ENCODE results near the gene TEX22.

The TEX22 gene

DNA sequence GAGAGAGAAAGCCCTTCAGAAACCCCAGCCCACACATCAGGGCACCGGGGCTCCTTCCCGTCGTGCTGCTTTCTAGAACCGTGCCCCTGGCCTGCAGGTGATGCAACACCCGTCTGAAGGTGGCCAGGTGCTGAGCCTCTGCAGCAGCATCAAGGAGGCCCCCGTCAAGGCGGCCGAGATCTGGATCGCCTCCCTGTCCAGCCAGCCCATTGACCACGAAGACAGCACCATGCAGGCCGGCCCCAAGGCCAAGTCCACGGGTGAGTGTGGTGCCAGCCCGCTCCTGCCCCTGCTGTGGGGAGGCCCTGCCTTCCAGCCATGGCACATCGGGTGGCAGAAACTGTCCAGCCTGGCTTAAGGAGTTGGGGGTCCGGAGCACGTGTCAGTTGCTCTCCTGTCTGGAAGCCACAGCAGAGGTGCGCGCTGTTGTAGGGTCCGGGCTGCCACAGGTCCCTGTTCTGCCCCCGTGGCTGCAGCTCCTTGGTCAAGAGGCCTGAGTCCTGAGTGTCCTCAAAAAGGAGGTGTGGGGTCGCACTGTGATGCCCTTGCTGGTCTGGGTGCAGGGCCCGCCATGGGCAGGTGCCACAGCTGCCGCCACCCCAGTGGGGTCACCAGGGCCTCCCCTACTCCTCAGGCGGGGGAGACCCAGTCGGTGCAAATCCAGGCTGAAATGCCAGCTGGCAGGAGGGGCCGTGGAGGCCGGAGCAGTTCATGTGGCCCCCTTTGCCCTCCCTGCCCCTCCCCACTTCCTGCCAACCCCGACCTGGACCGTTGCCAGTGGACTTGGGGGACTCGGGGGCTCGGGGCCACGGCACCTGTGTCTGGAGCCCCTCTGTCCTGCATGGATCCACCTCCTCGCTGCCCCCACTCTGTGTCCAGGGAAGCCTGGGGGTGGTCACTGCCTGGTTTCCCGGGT is 31.0 kb upstream of the TEX22 start:
- Histone ChIP-seq H3K23ac (ENCODE audit: low read depth, low read length, poor library complexity) (peak overlapping the region; percentile 52), H2BK15ac (ENCODE audit: low read length) (no peak overlapping the region), H2BK120ac (ENCODE audit: low read depth, low read length) (no peak overlapping the region), H3K4me1 (ENCODE audit: control insufficient read depth in 2 of 2, insufficient read depth in 1 of 2, low read depth in 1 of 2, low read length in 2 of 2) (no peaks in the 10 kb centered on the region), H2AK5ac (ENCODE audit: low read depth, low read length) (peak overlapping the region; percentile 36), H4K8ac (ENCODE audit: low read depth, low read length) (no peak overlapping the region), H3K79me1 (ENCODE audit: low read depth, low read length) (no peaks in the 10 kb centered on the region), H2BK12ac (ENCODE audit: low read length) (no peak overlapping the region), H3K27ac (replicated peaks; ENCODE audit: low read length) (no peak overlapping the region), H3K36me3 (replicated peaks in 1 of 2; ENCODE audit: control insufficient read depth in 2 of 2, insufficient read depth in 2 of 2, low read length in 2 of 2) (peaks cover 0 to 38% of the 10 kb centered on the region in 2 donors), H3K9me3 (replicated peaks in 1 of 2; ENCODE audit: control insufficient read depth in 2 of 2, insufficient read depth in 1 of 2, low read depth in 1 of 2, low read length in 2 of 2) (no peaks in the 10 kb centered on the region), H3K9ac (ENCODE audit: low read depth, low read length, poor library complexity) (peak overlapping the region; percentile 21), H4K91ac (ENCODE audit: low read depth, low read length, poor library complexity) (no peak overlapping the region), H3K14ac (ENCODE audit: low read length) (peak overlapping the region; percentile 71), H3K4ac (ENCODE audit: low read length) (no peak overlapping the region), H3K4me3 (ENCODE audit: low read length in 2 of 2) (peak overlapping the region in 1 of 2 donors; percentile 38), H2BK5ac (ENCODE audit: low read length) (no peak overlapping the region), H3K4me2 (ENCODE audit: insufficient read depth, low read length, poor library complexity, severe bottlenecking) (no peak overlapping the region), H3K18ac (ENCODE audit: low read length) (no peak overlapping the region), H2AFZ (ENCODE audit: low read length) (no peak overlapping the region), H3K27me3 (ENCODE audit: control insufficient read depth in 3 of 3, insufficient read depth in 3 of 3, low read depth in 1 of 3, low read length in 3 of 3) (no peaks in the 10 kb centered on the region)
- no CpG with 5 or more reads among the region's 34 CpGs for WGBS, 2 donors (ENCODE audit: extremely low coverage in 2 of 2, insufficient read length in 2 of 2, insufficient replicate concordance in 1 of 2)
- DNase-seq (ENCODE audit: low spot score): no peak

DNA sequence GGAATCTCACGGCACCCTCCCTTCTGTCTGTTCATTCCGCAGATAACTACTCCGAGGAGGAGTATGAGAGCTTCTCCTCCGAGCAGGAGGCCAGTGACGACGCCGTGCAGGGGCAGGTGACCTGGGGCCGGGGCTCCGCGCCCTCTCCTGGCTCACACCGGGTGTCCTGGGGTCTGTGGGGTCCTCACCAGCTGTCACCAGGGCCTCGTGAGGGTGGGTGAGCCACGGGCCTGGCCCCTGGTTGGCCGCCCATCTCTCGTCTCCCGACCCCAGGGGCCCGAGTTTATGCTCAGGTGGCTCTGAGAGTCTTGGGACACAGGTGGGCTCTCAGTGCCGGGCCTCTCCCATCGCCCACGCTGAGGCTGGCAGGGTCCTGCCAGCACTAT is 30.3 kb upstream of the TEX22 start:
- Histone ChIP-seq H3K18ac (ENCODE audit: low read length) (no peak overlapping the region), H2AK5ac (ENCODE audit: low read depth, low read length) (no peak overlapping the region), H2BK120ac (ENCODE audit: low read depth, low read length) (no peak overlapping the region), H3K4me1 (ENCODE audit: control insufficient read depth in 2 of 2, insufficient read depth in 1 of 2, low read depth in 1 of 2, low read length in 2 of 2) (no peaks in the 10 kb centered on the region), H2AFZ (ENCODE audit: low read length) (no peak overlapping the region), H3K23ac (ENCODE audit: low read depth, low read length, poor library complexity) (no peak overlapping the region), H3K27ac (replicated peaks; ENCODE audit: low read length) (no peak overlapping the region), H3K27me3 (ENCODE audit: control insufficient read depth in 3 of 3, insufficient read depth in 3 of 3, low read depth in 1 of 3, low read length in 3 of 3) (no peaks in the 10 kb centered on the region), H3K14ac (ENCODE audit: low read length) (peak overlapping the region; percentile 38), H2BK5ac (ENCODE audit: low read length) (no peak overlapping the region), H3K9ac (ENCODE audit: low read depth, low read length, poor library complexity) (peak overlapping the region; percentile 21), H3K4me2 (ENCODE audit: insufficient read depth, low read length, poor library complexity, severe bottlenecking) (no peak overlapping the region), H2BK12ac (ENCODE audit: low read length) (no peak overlapping the region), H4K91ac (ENCODE audit: low read depth, low read length, poor library complexity) (no peak overlapping the region), H3K4me3 (ENCODE audit: low read length in 2 of 2) (no peak overlapping the region), H3K79me1 (ENCODE audit: low read depth, low read length) (no peaks in the 10 kb centered on the region), H3K4ac (ENCODE audit: low read length) (no peak overlapping the region), H3K9me3 (replicated peaks in 1 of 2; ENCODE audit: control insufficient read depth in 2 of 2, insufficient read depth in 1 of 2, low read depth in 1 of 2, low read length in 2 of 2) (peaks cover 0 to under 1% of the 10 kb centered on the region in 2 donors), H3K36me3 (replicated peaks in 1 of 2; ENCODE audit: control insufficient read depth in 2 of 2, insufficient read depth in 2 of 2, low read length in 2 of 2) (peaks cover 0 to 40% of the 10 kb centered on the region in 2 donors), H2BK15ac (ENCODE audit: low read length) (no peak overlapping the region), H4K8ac (ENCODE audit: low read depth, low read length) (no peak overlapping the region)
- no CpG with 5 or more reads among the region's 20 CpGs for WGBS, 2 donors (ENCODE audit: extremely low coverage in 2 of 2, insufficient read length in 2 of 2, insufficient replicate concordance in 1 of 2)
- no peak for DNase-seq (ENCODE audit: low spot score)

DNA sequence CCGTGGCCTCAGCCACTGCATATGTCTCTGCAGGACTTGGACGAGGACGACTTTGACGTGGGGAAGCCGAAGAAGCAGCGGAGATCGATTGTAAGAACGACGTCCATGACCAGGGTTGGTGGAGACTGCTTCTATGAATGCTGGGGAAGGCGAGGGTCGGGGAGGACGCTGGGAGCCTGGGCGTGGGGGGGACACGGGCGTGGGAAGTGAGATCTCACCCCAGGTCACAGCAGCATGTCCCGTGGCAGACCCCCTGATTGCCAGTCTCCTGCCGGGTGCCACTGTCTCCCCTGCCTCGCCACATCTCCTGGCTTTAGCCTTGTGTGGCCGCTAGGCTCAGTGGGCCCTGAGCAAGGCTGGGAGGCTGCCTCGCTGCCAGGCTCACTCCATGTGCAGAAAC is 29.9 kb upstream of the TEX22 start:
- H3K4me2 ChIP-seq (ENCODE audit: insufficient read depth, low read length, poor library complexity, severe bottlenecking): no peak overlapping the region
- no peak overlapping the region for H3K18ac ChIP-seq (ENCODE audit: low read length)
- no peak for DNase-seq (ENCODE audit: low spot score)
- H3K79me1 ChIP-seq (ENCODE audit: low read depth, low read length): no peaks in the 10 kb centered on the region
- H3K4me1 ChIP-seq (ENCODE audit: control insufficient read depth in 2 of 2, insufficient read depth in 1 of 2, low read depth in 1 of 2, low read length in 2 of 2): no peaks in the 10 kb centered on the region
- no peak overlapping the region for H2AFZ ChIP-seq (ENCODE audit: low read length)
- no peak overlapping the region for H4K91ac ChIP-seq (ENCODE audit: low read depth, low read length, poor library complexity)
- H3K9me3 ChIP-seq (replicated peaks in 1 of 2; ENCODE audit: control insufficient read depth in 2 of 2, insufficient read depth in 1 of 2, low read depth in 1 of 2, low read length in 2 of 2): peaks cover 0 to 4% of the 10 kb centered on the region in 2 donors
- H3K9ac ChIP-seq (ENCODE audit: low read depth, low read length, poor library complexity): no peak overlapping the region
- no CpG with 5 or more reads among the region's 20 CpGs for WGBS, 2 donors (ENCODE audit: extremely low coverage in 2 of 2, insufficient read length in 2 of 2, insufficient replicate concordance in 1 of 2)
- H2BK120ac ChIP-seq (ENCODE audit: low read depth, low read length): no peak overlapping the region
- H3K14ac ChIP-seq (ENCODE audit: low read length): no peak overlapping the region
- H3K23ac ChIP-seq (ENCODE audit: low read depth, low read length, poor library complexity): no peak overlapping the region
- no peaks in the 10 kb centered on the region for H3K27me3 ChIP-seq (ENCODE audit: control insufficient read depth in 3 of 3, insufficient read depth in 3 of 3, low read depth in 1 of 3, low read length in 3 of 3)
- H2BK5ac ChIP-seq (ENCODE audit: low read length): no peak overlapping the region
- no peak overlapping the region for H3K27ac ChIP-seq (replicated peaks; ENCODE audit: low read length)
- peaks cover 0 to 44% of the 10 kb centered on the region in 2 donors for H3K36me3 ChIP-seq (replicated peaks in 1 of 2; ENCODE audit: control insufficient read depth in 2 of 2, insufficient read depth in 2 of 2, low read length in 2 of 2)
- no peak overlapping the region for H3K4ac ChIP-seq (ENCODE audit: low read length)
- no peak overlapping the region for H2BK15ac ChIP-seq (ENCODE audit: low read length)
- no peak overlapping the region for H4K8ac ChIP-seq (ENCODE audit: low read depth, low read length)
- H3K4me3 ChIP-seq (ENCODE audit: low read length in 2 of 2): no peak overlapping the region
- H2BK12ac ChIP-seq (ENCODE audit: low read length): no peak overlapping the region
- H2AK5ac ChIP-seq (ENCODE audit: low read depth, low read length): no peak overlapping the region

GRCh38 chr14:105368910-105369652 is 29.3 kb upstream of the TEX22 start:
- H4K8ac ChIP-seq (ENCODE audit: low read depth, low read length): no peak overlapping the region
- H3K4me1 ChIP-seq (ENCODE audit: control insufficient read depth in 2 of 2, insufficient read depth in 1 of 2, low read depth in 1 of 2, low read length in 2 of 2): no peaks in the 10 kb centered on the region
- H3K18ac ChIP-seq (ENCODE audit: low read length): no peak overlapping the region
- WGBS, 2 donors (ENCODE audit: extremely low coverage in 2 of 2, insufficient read length in 2 of 2, insufficient replicate concordance in 1 of 2): no CpG with 5 or more reads among the region's 29 CpGs
- no peak overlapping the region for H2AK5ac ChIP-seq (ENCODE audit: low read depth, low read length)
- H2AFZ ChIP-seq (ENCODE audit: low read length): no peak overlapping the region
- peak overlapping the region; percentile 21 for H3K9ac ChIP-seq (ENCODE audit: low read depth, low read length, poor library complexity)
- no peak overlapping the region for H2BK12ac ChIP-seq (ENCODE audit: low read length)
- H3K79me1 ChIP-seq (ENCODE audit: low read depth, low read length): no peaks in the 10 kb centered on the region
- no peaks in the 10 kb centered on the region for H3K27me3 ChIP-seq (ENCODE audit: control insufficient read depth in 3 of 3, insufficient read depth in 3 of 3, low read depth in 1 of 3, low read length in 3 of 3)
- no peak overlapping the region for H3K4ac ChIP-seq (ENCODE audit: low read length)
- no peak overlapping the region for H2BK5ac ChIP-seq (ENCODE audit: low read length)
- no peak overlapping the region for H2BK120ac ChIP-seq (ENCODE audit: low read depth, low read length)
- H3K9me3 ChIP-seq (replicated peaks in 1 of 2; ENCODE audit: control insufficient read depth in 2 of 2, insufficient read depth in 1 of 2, low read depth in 1 of 2, low read length in 2 of 2): peaks cover 0 to 5% of the 10 kb centered on the region in 2 donors
- no peak overlapping the region for H3K4me3 ChIP-seq (ENCODE audit: low read length in 2 of 2)
- H4K91ac ChIP-seq (ENCODE audit: low read depth, low read length, poor library complexity): peak overlapping the region; percentile 85
- DNase-seq (ENCODE audit: low spot score): no peak
- H3K23ac ChIP-seq (ENCODE audit: low read depth, low read length, poor library complexity): no peak overlapping the region
- no peak overlapping the region for H3K4me2 ChIP-seq (ENCODE audit: insufficient read depth, low read length, poor library complexity, severe bottlenecking)
- no peak overlapping the region for H2BK15ac ChIP-seq (ENCODE audit: low read length)
- peaks cover 0 to 48% of the 10 kb centered on the region in 2 donors for H3K36me3 ChIP-seq (replicated peaks in 1 of 2; ENCODE audit: control insufficient read depth in 2 of 2, insufficient read depth in 2 of 2, low read length in 2 of 2)
- no peak overlapping the region for H3K27ac ChIP-seq (replicated peaks; ENCODE audit: low read length)
- no peak overlapping the region for H3K14ac ChIP-seq (ENCODE audit: low read length)
